NOMO-1 treated with DMSO at 0.1 percent for 48 hours (cell line): ENCODE results near the gene CHORDC1.
A peak's percentile ranks its signal among the peaks of the same experiment; 100 is the strongest.
"Not testable (repeated sequence)": the region's sequence is repeated elsewhere in the genome, so short reads cannot be mapped to it uniquely, and the experiment has no call there.

ENCODE experiments used
- DNase-seq: peaks from one replicate; lab custom pipeline; 2025; ENCODE audit not compliant: unreplicated experiment; lab: John Stamatoyannopoulos, UW

Gene CHORDC1

GRCh38 chr11:90222459-90223247, at the start of gene CHORDC1:
Gene CHORDC1 (minus strand): TSS chr11:90223049. CDS start chr11:90222954, 95 bp downstream.
- peak; percentile 82 for DNase-seq

- no peak for DNase-seq
Measured at GRCh38 chr11:90257158-90257525, 34.3 kb upstream of the CHORDC1 start.

DNA sequence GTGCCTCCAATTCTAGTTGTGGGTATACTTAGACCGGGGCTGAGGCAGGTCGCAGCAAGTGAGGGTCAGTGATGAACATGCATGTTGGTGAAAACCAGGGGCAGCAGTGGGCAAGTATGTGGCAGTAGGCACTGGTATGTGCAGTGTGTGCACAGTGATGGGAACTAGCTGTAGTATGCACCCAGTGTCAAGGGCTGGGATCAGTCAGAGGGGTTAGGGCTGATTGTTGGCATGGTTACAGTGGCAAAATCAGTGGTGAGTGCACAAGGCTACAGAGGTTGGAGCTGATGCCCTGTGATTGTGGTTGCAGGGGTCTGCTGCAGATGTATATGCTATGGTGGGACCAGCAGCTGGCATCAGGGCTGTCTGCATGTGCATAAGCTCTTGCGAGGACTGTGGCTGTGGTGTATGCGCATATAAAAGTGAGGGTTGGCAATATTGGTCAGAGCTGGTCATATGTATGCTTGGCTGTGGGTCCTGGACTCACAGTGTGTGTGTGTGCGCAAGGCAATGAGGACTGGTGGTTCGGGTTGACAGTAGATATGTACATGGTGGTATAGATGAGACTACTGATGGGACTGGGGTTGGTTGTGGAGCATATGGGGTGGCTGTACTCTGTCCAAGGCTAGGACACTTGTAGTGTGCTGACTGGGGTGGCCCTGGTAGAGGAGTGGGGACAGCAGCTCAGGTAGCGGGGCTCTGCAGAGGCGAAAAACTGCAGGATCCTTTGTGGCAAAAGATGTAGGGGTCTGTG, 33.7 kb upstream of the CHORDC1 start:
- DNase-seq: no peak

GRCh38 chr11:90254065-90254464, 31.2 kb upstream of the CHORDC1 start:
- no peak for DNase-seq

GRCh38 chr11:90252053-90252452, 29.2 kb upstream of the CHORDC1 start:
- DNase-seq: peak; percentile 67

- no peak for DNase-seq
Measured at GRCh38 chr11:90251599-90251998, 28.8 kb upstream of the CHORDC1 start.

DNA sequence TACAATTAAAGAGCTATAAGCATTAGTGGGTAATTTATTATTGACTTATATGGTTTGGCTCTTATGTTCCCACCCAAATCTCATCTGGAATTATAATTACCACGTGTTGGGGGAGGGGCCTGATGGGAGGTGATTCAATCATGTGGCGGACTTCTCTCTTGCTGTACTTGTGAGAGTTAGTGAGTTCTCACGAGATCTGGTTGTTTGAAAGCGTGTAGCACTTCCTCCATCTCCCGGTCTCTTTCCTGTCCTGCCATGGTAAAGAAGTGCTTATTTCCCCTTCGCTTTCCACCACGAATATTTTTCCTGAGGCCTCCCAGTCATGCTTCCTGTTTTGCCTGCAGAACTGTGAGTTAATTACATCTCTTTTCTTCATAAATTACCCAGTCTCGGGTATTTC, 28.1 kb upstream of the CHORDC1 start:
- DNase-seq: peak; percentile 39

- DNase-seq: no peak
Measured at GRCh38 chr11:90246468-90246867, 23.6 kb upstream of the CHORDC1 start.

DNA sequence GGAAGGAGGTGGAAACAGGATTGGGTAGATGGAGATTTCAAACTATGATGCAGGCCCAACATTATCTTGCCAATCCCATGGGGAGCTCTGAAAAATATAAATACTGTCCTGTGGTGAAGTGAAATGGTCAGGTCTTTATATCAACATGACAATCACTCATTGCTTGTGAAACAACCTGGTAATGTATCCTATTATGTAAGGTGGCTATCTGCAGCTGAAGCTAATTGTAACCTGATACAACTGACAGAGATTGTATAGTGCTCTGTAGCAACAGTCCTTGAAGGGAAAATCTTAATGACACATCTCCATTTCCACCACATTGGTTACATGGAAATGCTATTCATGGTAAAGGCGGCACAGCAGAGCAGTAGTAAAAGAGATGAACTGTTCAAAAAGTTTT, 20.7 kb upstream of the CHORDC1 start:
- DNase-seq: no peak

- no peak for DNase-seq
Measured at GRCh38 chr11:90242894-90243416, 20.1 kb upstream of the CHORDC1 start.

DNA sequence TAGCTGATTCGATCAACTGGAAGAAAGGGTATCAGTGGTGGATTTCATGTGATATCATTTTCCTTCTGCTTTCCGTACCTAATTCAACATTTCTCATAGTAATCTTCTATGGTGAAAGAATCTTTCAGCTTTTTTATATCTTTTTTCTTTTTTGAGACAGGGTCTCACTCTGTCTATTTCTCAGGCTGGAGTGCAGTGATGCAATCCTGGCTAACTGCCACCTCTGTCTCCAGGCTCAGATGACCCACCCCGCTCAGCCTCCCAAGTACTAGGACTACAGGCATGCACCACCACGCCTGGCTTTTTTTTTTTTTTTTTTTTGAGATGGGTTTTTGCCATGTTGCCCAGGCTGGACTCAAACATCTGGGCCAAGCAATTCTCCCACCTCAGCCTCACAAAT, 18.6 kb upstream of the CHORDC1 start:
- no peak for DNase-seq

- not testable (repeated sequence) for DNase-seq
Measured at GRCh38 chr11:90239967-90240636, 17.3 kb upstream of the CHORDC1 start.

- no peak for DNase-seq
Measured at GRCh38 chr11:90237004-90237403, 14.2 kb upstream of the CHORDC1 start.

GRCh38 chr11:90235526-90235925, 12.7 kb upstream of the CHORDC1 start:
- DNase-seq: no peak

- no peak for DNase-seq
Measured at GRCh38 chr11:90234977-90235376, 12.1 kb upstream of the CHORDC1 start.

DNA sequence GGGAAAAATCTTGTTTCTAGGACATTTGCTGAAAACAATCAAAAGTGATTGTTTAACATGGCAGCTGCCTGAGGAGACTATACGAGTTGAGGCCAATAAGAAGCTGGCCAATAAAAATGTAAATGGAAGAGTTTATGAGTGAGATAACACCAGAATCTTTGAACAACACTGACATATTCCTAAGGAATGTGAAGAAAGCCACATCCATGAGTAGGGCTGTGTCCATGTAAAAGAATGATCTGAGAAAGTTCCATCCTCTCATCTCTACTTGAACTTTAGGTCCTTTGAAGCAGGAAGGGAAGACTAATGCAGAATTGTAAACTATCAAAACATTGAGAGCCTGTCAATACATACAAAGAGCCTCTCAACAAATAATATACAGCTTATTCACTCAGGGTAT, 6.9 kb upstream of the CHORDC1 start:
- no peak for DNase-seq

GRCh38 chr11:90228056-90228455, 5.2 kb upstream of the CHORDC1 start:
- no peak for DNase-seq

DNA sequence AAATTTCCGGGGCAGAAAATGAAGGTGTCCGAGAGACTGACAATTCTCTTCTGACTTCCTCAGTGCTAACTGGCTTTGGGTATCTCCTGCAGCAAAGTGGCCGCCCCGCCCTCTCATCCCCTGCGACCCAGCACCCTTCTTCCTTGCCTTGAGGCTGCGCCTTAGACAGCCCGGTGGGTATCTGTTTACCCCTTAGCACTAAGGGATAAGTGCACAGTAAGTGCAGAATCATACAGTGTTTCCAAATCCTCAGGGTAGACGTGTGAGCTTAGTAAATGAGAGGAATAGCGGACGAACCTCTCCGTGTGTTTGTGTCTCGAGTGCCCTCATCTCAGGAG, 368 bp upstream of the CHORDC1 start:
- DNase-seq: no peak

GRCh38 chr11:90221803-90222458, 918 bp downstream of the CHORDC1 start:
- no peak for DNase-seq

- peak; percentile 63 for DNase-seq
Measured at GRCh38 chr11:90220391-90220790, 2.5 kb downstream of the CHORDC1 start.

DNA sequence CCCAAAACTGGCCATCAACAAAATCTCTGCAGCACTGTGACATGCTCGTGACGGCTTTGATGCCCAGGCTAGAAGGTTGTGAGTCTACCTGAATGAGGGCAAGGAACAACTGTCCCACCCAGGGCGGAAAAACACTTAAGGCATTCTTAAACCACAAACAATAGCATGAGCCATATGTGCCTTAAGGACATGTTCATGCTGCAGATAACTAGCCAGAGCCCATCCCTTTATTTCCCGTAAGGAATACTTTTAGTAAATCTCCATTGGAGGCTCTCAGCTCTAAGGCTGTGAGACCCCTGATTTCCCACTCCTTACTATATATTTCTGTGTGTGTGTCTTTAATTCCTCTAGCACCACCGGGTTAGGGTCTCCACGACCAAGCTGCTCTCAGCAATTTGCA, 3.4 kb downstream of the CHORDC1 start:
- DNase-seq: no peak
